ENCODE results near the gene KRT79.
"Not testable (repeated sequence)": the region's sequence is repeated elsewhere in the genome, so short reads cannot be mapped to it uniquely, and the experiment has no call there.

KRT79 gene

GRCh38 chr12:52833922-52834726 is at the start of gene KRT79:
Gene KRT79, minus strand, starts transcription at chr12:52834311. Its CDS starts 51 bp downstream, at chr12:52834260.
- DNase-seq = no peak

GRCh38 chr12:52880499-52880898 is 46.4 kb upstream of the KRT79 start:
- not testable (repeated sequence) for DNase-seq

GRCh38 chr12:52879394-52880351 is 45.6 kb upstream of the KRT79 start:
- DNase-seq = peak; percentile 74

GRCh38 chr12:52878507-52879393 is 44.6 kb upstream of the KRT79 start:
- DNase-seq = no peak

- DNase-seq = no peak
Measured at GRCh38 chr12:52877242-52877641, 43.1 kb upstream of the KRT79 start.

- DNase-seq = no peak
Measured at GRCh38 chr12:52876372-52876771, 42.3 kb upstream of the KRT79 start.

- no peak for DNase-seq
Measured at GRCh38 chr12:52874573-52875435, 40.7 kb upstream of the KRT79 start.

- peak; percentile 61 for DNase-seq
Measured at GRCh38 chr12:52873832-52874572, 39.9 kb upstream of the KRT79 start.

GRCh38 chr12:52873513-52873831 is 39.4 kb upstream of the KRT79 start:
- no peak for DNase-seq

- no peak for DNase-seq
Measured at GRCh38 chr12:52872644-52873389, 38.7 kb upstream of the KRT79 start.

GRCh38 chr12:52871291-52872039 is 37.4 kb upstream of the KRT79 start:
- no peak for DNase-seq

GRCh38 chr12:52870361-52871290 is 36.5 kb upstream of the KRT79 start:
- DNase-seq = peak; percentile 81

- peak; percentile 40 for DNase-seq
Measured at GRCh38 chr12:52867642-52868041, 33.5 kb upstream of the KRT79 start.

GRCh38 chr12:52867152-52867551 is 33.0 kb upstream of the KRT79 start:
- no peak for DNase-seq

- no peak for DNase-seq
Measured at GRCh38 chr12:52865090-52865944, 31.2 kb upstream of the KRT79 start.

- DNase-seq = no peak
Measured at GRCh38 chr12:52862023-52862422, 27.9 kb upstream of the KRT79 start.

- DNase-seq = no peak
Measured at GRCh38 chr12:52861511-52861910, 27.4 kb upstream of the KRT79 start.

All from activated CD4-positive, alpha-beta T cell treated with anti-CD3 and anti-CD28 coated beads, Interleukin-2, amount 50 U/mL, for 1 hour (primary cell).